Mesendoderm (in vitro differentiated cells): Measurements from ENCODE around the gene WDR47.
"Not testable (repeated sequence)": the region's sequence is repeated elsewhere in the genome, so short reads cannot be mapped to it uniquely, and the experiment has no call there.

Source experiments
- DNase-seq: peaks from one replicate; pipeline ENCODE4 v3.0.0; 2013
- H2AK5ac ChIP-seq: 2 replicates; pipeline ENCODE4 v1.6.1; 2013; ENCODE audit warnings: low read length, inconsistent platforms
- H2BK120ac ChIP-seq: 2 replicates; pipeline ENCODE4 v1.6.1; 2013; ENCODE audit warnings: low read depth, mild to moderate bottlenecking, low read length, moderate library complexity, mixed read lengths
- H2BK15ac ChIP-seq: replicated peaks from 2 replicates; pipeline ENCODE4 v1.6.1; 2013; ENCODE audit warnings: low read depth, mild to moderate bottlenecking, moderate library complexity
- H2BK5ac ChIP-seq: 2 replicates; pipeline ENCODE4 v1.6.1; 2013; ENCODE audit warnings: low read length, inconsistent platforms
- H3K18ac ChIP-seq: 2 replicates; pipeline ENCODE4 v1.6.1; 2013; ENCODE audit warnings: mild to moderate bottlenecking, low read length, mixed read lengths
- H3K23ac ChIP-seq: one replicate; pipeline ENCODE4 v1.6.1; 2013; ENCODE audit warnings: low read length
- H3K27ac ChIP-seq: 2 replicates; pipeline ENCODE4 v1.5.1; 2013; ENCODE audit warnings: low read depth, mild to moderate bottlenecking, inconsistent platforms, low read length, moderate library complexity
- H3K27me3 ChIP-seq: 2 replicates; pipeline ENCODE4 v1.6.1; 2013; ENCODE audit warnings: low read length, control low read depth, mild to moderate bottlenecking, inconsistent platforms; ENCODE audit not compliant: insufficient read depth, poor library complexity
- H3K36me3 ChIP-seq: 2 replicates; pipeline ENCODE4 v1.6.1; 2013; ENCODE audit warnings: low read length, inconsistent platforms; ENCODE audit not compliant: control insufficient read depth, insufficient read depth
- H3K4ac ChIP-seq: one replicate; pipeline ENCODE4 v1.6.1; 2013; ENCODE audit warnings: low read depth, mild to moderate bottlenecking, low read length, moderate library complexity
- H3K4me1 ChIP-seq: 2 replicates; pipeline ENCODE4 v1.6.1; 2013; ENCODE audit warnings: low read depth, low read length, inconsistent platforms; ENCODE audit not compliant: control insufficient read depth
- H3K4me2 ChIP-seq: 2 replicates; pipeline ENCODE4 v1.6.1; 2013; ENCODE audit warnings: low read length
- H3K4me3 ChIP-seq: 2 replicates; pipeline ENCODE4 v1.5.1; 2013; ENCODE audit warnings: mild to moderate bottlenecking, low read length
- H3K56ac ChIP-seq: one replicate; pipeline ENCODE4 v1.6.1; 2013; ENCODE audit warnings: low read length
- H3K79me1 ChIP-seq: 2 replicates; pipeline ENCODE4 v1.6.1; 2013; ENCODE audit warnings: low read length, inconsistent platforms
- H3K79me2 ChIP-seq: 2 replicates; pipeline ENCODE4 v1.6.1; 2013; ENCODE audit warnings: mild to moderate bottlenecking, low read length; ENCODE audit not compliant: control insufficient read depth, insufficient read depth
- H3K9ac ChIP-seq: 2 replicates; pipeline ENCODE4 v1.6.1; 2013; ENCODE audit warnings: low read length, inconsistent platforms
- H4K5ac ChIP-seq: one replicate; pipeline ENCODE4 v1.6.1; 2013; ENCODE audit warnings: low read length
- H4K8ac ChIP-seq: one replicate; pipeline ENCODE4 v1.6.1; 2013; ENCODE audit warnings: low read depth, mild to moderate bottlenecking, control low read depth, low read length, moderate library complexity
- WGBS: extraction: QIAGEN DNeasy Blood & Tissue Kit; methylation state at CpG from one replicate; pipeline ENCODE4 v1.1.7; 2013; ENCODE audit warnings: low lambda C conversion rate, missing lambda C conversion rate; ENCODE audit not compliant: insufficient coverage; ENCODE audit errors: extremely low coverage; 5-methylcytosine and 5-hydroxymethylcytosine counted together

The WDR47 gene

GRCh38 chr1:109061183-109061582 is 19.3 kb upstream of the WDR47 start:
- Histone ChIP-seq H3K27ac (no peak overlapping the region), H2BK5ac (no peak overlapping the region), H3K27me3 (no peaks in the 10 kb centered on the region), H4K5ac (no peak overlapping the region), H3K18ac (no peak overlapping the region), H3K4me3 (no peak overlapping the region), H3K4me2 (no peak overlapping the region), H3K79me2 (no peaks in the 10 kb centered on the region), H2AK5ac (no peak overlapping the region), H3K36me3 (no peaks in the 10 kb centered on the region), H2BK120ac (no peak overlapping the region), H3K4ac (no peak overlapping the region), H4K8ac (no peak overlapping the region), H2BK15ac (no peak overlapping the region), H3K4me1 (no peaks in the 10 kb centered on the region), H3K56ac (no peak overlapping the region), H3K23ac (no peak overlapping the region), H3K9ac (no peak overlapping the region), H3K79me1 (no peaks in the 10 kb centered on the region)
- DNase-seq = no peak
- no CpG with 5 or more reads among the region's 4 CpGs for WGBS

- H3K4me3 ChIP-seq = no peak overlapping the region
- no peak overlapping the region for H4K5ac ChIP-seq
- H2BK5ac ChIP-seq = no peak overlapping the region
- DNase-seq = no peak
- H3K36me3 ChIP-seq = no peaks in the 10 kb centered on the region
- no peak overlapping the region for H2AK5ac ChIP-seq
- no peaks in the 10 kb centered on the region for H3K79me2 ChIP-seq
- no peak overlapping the region for H3K23ac ChIP-seq
- no peaks in the 10 kb centered on the region for H3K79me1 ChIP-seq
- no CpG with 5 or more reads among the region's 7 CpGs for WGBS
- H3K27ac ChIP-seq = no peak overlapping the region
- H3K9ac ChIP-seq = no peak overlapping the region
- H2BK120ac ChIP-seq = no peak overlapping the region
- H4K8ac ChIP-seq = no peak overlapping the region
- no peaks in the 10 kb centered on the region for H3K27me3 ChIP-seq
- no peak overlapping the region for H3K4ac ChIP-seq
- H3K4me1 ChIP-seq = no peaks in the 10 kb centered on the region
- H2BK15ac ChIP-seq = no peak overlapping the region
- no peak overlapping the region for H3K4me2 ChIP-seq
- no peak overlapping the region for H3K18ac ChIP-seq
- H3K56ac ChIP-seq = no peak overlapping the region
These were observed 18.8 kb upstream of the WDR47 start for GRCh38 chr1:109060707-109061106.

- H3K4me2 ChIP-seq = no peak overlapping the region
- H3K4ac ChIP-seq = no peak overlapping the region
- no peak overlapping the region for H4K8ac ChIP-seq
- no peak overlapping the region for H4K5ac ChIP-seq
- no peak overlapping the region for H2AK5ac ChIP-seq
- no peak overlapping the region for H2BK15ac ChIP-seq
- H3K4me1 ChIP-seq = no peaks in the 10 kb centered on the region
- H3K79me2 ChIP-seq = no peaks in the 10 kb centered on the region
- no peak overlapping the region for H3K4me3 ChIP-seq
- no peaks in the 10 kb centered on the region for H3K36me3 ChIP-seq
- H3K27ac ChIP-seq = no peak overlapping the region
- no peak overlapping the region for H3K18ac ChIP-seq
- no peak overlapping the region for H2BK120ac ChIP-seq
- no peak overlapping the region for H3K23ac ChIP-seq
- no peaks in the 10 kb centered on the region for H3K27me3 ChIP-seq
- H3K9ac ChIP-seq = no peak overlapping the region
- H3K79me1 ChIP-seq = no peaks in the 10 kb centered on the region
- H2BK5ac ChIP-seq = no peak overlapping the region
- DNase-seq = no peak
- no peak overlapping the region for H3K56ac ChIP-seq
These were observed 17.1 kb upstream of the WDR47 start for GRCh38 chr1:109059026-109059425.

- Histone ChIP-seq H3K36me3 (no peaks in the 10 kb centered on the region), H3K27ac (no peak overlapping the region), H2BK120ac (no peak overlapping the region), H3K4ac (no peak overlapping the region), H3K9ac (no peak overlapping the region), H3K56ac (no peak overlapping the region), H2BK15ac (no peak overlapping the region), H3K79me1 (no peaks in the 10 kb centered on the region), H4K8ac (no peak overlapping the region), H3K79me2 (no peaks in the 10 kb centered on the region), H3K4me3 (no peak overlapping the region), H2AK5ac (no peak overlapping the region), H3K4me2 (no peak overlapping the region), H3K27me3 (no peaks in the 10 kb centered on the region), H3K18ac (no peak overlapping the region), H4K5ac (no peak overlapping the region), H2BK5ac (no peak overlapping the region), H3K23ac (no peak overlapping the region), H3K4me1 (no peaks in the 10 kb centered on the region)
- no CpG with 5 or more reads among the region's 3 CpGs for WGBS
- no peak for DNase-seq
These were observed 14.2 kb upstream of the WDR47 start for GRCh38 chr1:109056064-109056463.

- H3K27me3 ChIP-seq, H3K79me2 ChIP-seq, H3K4me3 ChIP-seq, H3K4ac ChIP-seq, H3K9ac ChIP-seq, H2BK120ac ChIP-seq, H3K4me2 ChIP-seq, H3K4me1 ChIP-seq, H3K18ac ChIP-seq, H4K8ac ChIP-seq, H3K79me1 ChIP-seq, H2BK15ac ChIP-seq, H3K56ac ChIP-seq, H3K36me3 ChIP-seq, DNase-seq, H2AK5ac ChIP-seq, H3K27ac ChIP-seq, H2BK5ac ChIP-seq, H4K5ac ChIP-seq, H3K23ac ChIP-seq: not testable (repeated sequence)
- WGBS = no CpG with 5 or more reads among the region's 3 CpGs
These were observed 10.2 kb upstream of the WDR47 start for GRCh38 chr1:109052145-109052544.

- Histone ChIP-seq H3K79me1 (no peaks in the 10 kb centered on the region), H2BK120ac (no peak overlapping the region), H2AK5ac (no peak overlapping the region), H2BK15ac (no peak overlapping the region), H3K4ac (no peak overlapping the region), H4K5ac (no peak overlapping the region), H3K27me3 (no peaks in the 10 kb centered on the region), H3K36me3 (no peaks in the 10 kb centered on the region), H3K56ac (no peak overlapping the region), H3K4me2 (no peak overlapping the region), H3K4me3 (no peak overlapping the region), H3K4me1 (no peaks in the 10 kb centered on the region), H2BK5ac (no peak overlapping the region), H3K18ac (no peak overlapping the region), H3K79me2 (no peaks in the 10 kb centered on the region), H3K9ac (no peak overlapping the region), H4K8ac (no peak overlapping the region), H3K27ac (no peak overlapping the region), H3K23ac (no peak overlapping the region)
- no peak for DNase-seq
- WGBS = no CpG with 5 or more reads among the region's 7 CpGs
These were observed 8.5 kb upstream of the WDR47 start for GRCh38 chr1:109050228-109050995.
